WTC11 (cell line): Measurements from ENCODE around the gene FNDC1. TPM values are rescaled to one million over a fixed set of nuclear protein-coding genes. Genes with fewer than 3 reads are reported as not detected.

Experiments
- ATAC-seq: fragments of 200-7000 bp; cut with Tn5 transposase; 2 replicates; pipeline ENCODE4 v1.10.0; 2021; ENCODE audit warnings: mild to moderate bottlenecking, moderate library complexity
- CTCF ChIA-PET: fragments of 300-600 bp; sonication (Branson Sonifier 250); formaldehyde crosslinking; loops from one replicate; lab custom pipeline; 2021; ENCODE audit warnings: antibody characterized with exemption; lab: Charles Lee
- POLR2A ChIA-PET: fragments of 350-600 bp; sonication (Branson Sonifier 250); formaldehyde crosslinking; loops from one replicate; lab custom pipeline; 2021; ENCODE audit warnings: antibody characterized with exemption; lab: Charles Lee
- DNase-seq: peaks from one replicate; pipeline ENCODE4 v3.0.0; 2021; ENCODE audit warnings: low spot score
- H3K27ac Mint-ChIP-seq: 2 replicates; pipeline ENCODE4 v1.8.0; 2021; ENCODE audit warnings: mixed read lengths
- H3K27me3 Mint-ChIP-seq: 2 replicates; pipeline ENCODE4 v1.8.0; 2021; ENCODE audit warnings: low read depth, mild to moderate bottlenecking, moderate library complexity, mixed read lengths
- H3K36me3 Mint-ChIP-seq: 2 replicates; pipeline ENCODE4 v1.8.0; 2021; ENCODE audit warnings: mixed read lengths
- H3K4me1 Mint-ChIP-seq: 2 replicates; pipeline ENCODE4 v1.8.0; 2022; ENCODE audit warnings: mixed read lengths
- H3K4me3 Mint-ChIP-seq: 2 replicates; pipeline ENCODE4 v1.8.0; 2021; ENCODE audit warnings: mild to moderate bottlenecking, moderate library complexity, mixed read lengths
- H3K9me3 Mint-ChIP-seq: 2 replicates; pipeline ENCODE4 v1.8.0; 2021; ENCODE audit warnings: mixed read lengths
- E2F5 ChIP-seq: sonication (generic); formaldehyde crosslinking; IDR thresholded peaks from 2 replicates; pipeline ENCODE4 v1.8.1; 2022; ENCODE audit warnings: mild to moderate bottlenecking, moderate library complexity, missing genetic modification reagents
- ELF4 ChIP-seq: sonication (generic); formaldehyde crosslinking; IDR thresholded peaks from 2 replicates; pipeline ENCODE4 v1.8.1; 2022; ENCODE audit warnings: low read depth, mild to moderate bottlenecking, moderate library complexity, missing genetic modification reagents
- FOXP1 ChIP-seq: sonication (generic); formaldehyde crosslinking; IDR thresholded peaks from 2 replicates; pipeline ENCODE4 v1.8.0; 2022; ENCODE audit warnings: missing genetic modification reagents, mild to moderate bottlenecking, moderate library complexity, borderline replicate concordance
- GABPB1 ChIP-seq: sonication (generic); formaldehyde crosslinking; IDR thresholded peaks from 2 replicates; pipeline ENCODE4 v1.8.1; 2023; ENCODE audit warnings: mild to moderate bottlenecking, missing genetic modification reagents
- GTF2I ChIP-seq: fragments of 250-450 bp; sonication (Bioruptor Pico); conservative IDR thresholded peaks from 2 replicates; pipeline ENCODE4 v1.4.0; 2021; ENCODE audit warnings: mild to moderate bottlenecking
- MYBL2 ChIP-seq: sonication (generic); formaldehyde crosslinking; IDR thresholded peaks from 2 replicates; pipeline ENCODE4 v1.8.1; 2023; ENCODE audit warnings: mild to moderate bottlenecking, moderate library complexity, missing genetic modification reagents
- NR3C1 ChIP-seq: sonication (generic); formaldehyde crosslinking; conservative IDR thresholded peaks from 2 replicates; pipeline ENCODE4 v1.8.1; 2023; ENCODE audit warnings: low read depth, mild to moderate bottlenecking, missing genetic modification reagents
- PRRX2 ChIP-seq: fragments of 250-450 bp; sonication (Bioruptor Pico); IDR thresholded peaks from 2 replicates; pipeline ENCODE4 v1.8.0; 2021; ENCODE audit warnings: mild to moderate bottlenecking
- SMAD4 ChIP-seq: sonication (generic); formaldehyde crosslinking; IDR thresholded peaks from 2 replicates; pipeline ENCODE4 v1.8.0; 2022; ENCODE audit warnings: mild to moderate bottlenecking, missing genetic modification reagents
- ZNF671 ChIP-seq: fragments of 250-450 bp; sonication (Bioruptor Pico); IDR thresholded peaks from 2 replicates; pipeline ENCODE4 v1.8.0; 2021; ENCODE audit warnings: mild to moderate bottlenecking
- total RNA-seq: library from RNA; stranded (reverse); gene quantifications from 3 replicates; pipeline ENCODE4 v1.2.3, GENCODE V29; 2021
- TF ChIP-seq, protein P1 (sequence below): fragments of 200-600 bp; IDR thresholded peaks from 2 replicates; pipeline ENCODE4 v1.8.0; 2022; ENCODE audit warnings: antibody characterized with exemption
- TF ChIP-seq, protein P2 (sequence below): sonication (generic); formaldehyde crosslinking; IDR thresholded peaks from 2 replicates; pipeline ENCODE4 v1.8.1; 2023; ENCODE audit warnings: mild to moderate bottlenecking, missing genetic modification reagents, moderate library complexity
- TF ChIP-seq, protein P3 (sequence below): sonication (generic); formaldehyde crosslinking; IDR thresholded peaks from 2 replicates; pipeline ENCODE4 v1.8.1; 2022; ENCODE audit warnings: missing genetic modification reagents, borderline replicate concordance
- TF ChIP-seq, protein P4 (sequence below): sonication (generic); formaldehyde crosslinking; IDR thresholded peaks from 2 replicates; pipeline ENCODE4 v1.8.0; 2023; ENCODE audit warnings: mild to moderate bottlenecking, missing genetic modification reagents

The FNDC1 gene
- total RNA-seq, 1 experiment from 2014 or later: 0.44 TPM

DNA sequence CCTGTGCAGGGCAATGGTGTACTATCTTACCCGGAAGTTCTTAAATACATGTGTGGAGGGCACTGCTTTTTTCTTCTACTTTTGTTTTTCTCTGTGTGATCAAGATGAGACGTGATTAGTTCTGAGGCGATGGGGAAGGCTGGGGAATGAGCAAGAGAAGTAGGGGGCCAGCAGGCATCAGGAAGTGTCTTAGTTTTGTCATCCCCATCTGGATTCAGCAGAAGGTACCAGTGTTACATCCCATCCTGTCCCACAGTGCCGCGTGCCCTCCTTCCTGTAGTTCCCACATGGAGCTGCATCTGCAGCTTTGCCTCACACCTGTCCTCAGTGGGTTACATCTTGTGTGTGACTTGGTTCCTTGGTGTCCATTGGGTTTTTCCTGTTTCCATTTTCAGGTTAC, 86.9 kb downstream of the FNDC1 start:
- POLR2A ChIA-PET: no interaction called here

GRCh38 chr6:159257846-159258245, 88.6 kb downstream of the FNDC1 start:
- Mint-ChIP-seq H3K4me1 (peaks cover 4% of the 10 kb centered on the region), H3K27ac (no peak overlapping the region), H3K27me3 (peaks cover 11% of the 10 kb centered on the region), H3K9me3 (peaks cover 7% of the 10 kb centered on the region), H3K4me3 (no peak overlapping the region), H3K36me3 (no peaks in the 10 kb centered on the region)
- TF ChIP-seq FOXP1 (CRISPR knock-in tag) (no peak), SMAD4 (CRISPR knock-in tag) (no peak), PRRX2 (CRISPR knock-in tag) (no peak), GTF2I (CRISPR knock-in tag) (no peak), MYBL2 (CRISPR knock-in tag) (no peak), GABPB1 (no peak), ELF4 (CRISPR knock-in tag) (no peak)
- TF ChIP-seq, protein P1, sequence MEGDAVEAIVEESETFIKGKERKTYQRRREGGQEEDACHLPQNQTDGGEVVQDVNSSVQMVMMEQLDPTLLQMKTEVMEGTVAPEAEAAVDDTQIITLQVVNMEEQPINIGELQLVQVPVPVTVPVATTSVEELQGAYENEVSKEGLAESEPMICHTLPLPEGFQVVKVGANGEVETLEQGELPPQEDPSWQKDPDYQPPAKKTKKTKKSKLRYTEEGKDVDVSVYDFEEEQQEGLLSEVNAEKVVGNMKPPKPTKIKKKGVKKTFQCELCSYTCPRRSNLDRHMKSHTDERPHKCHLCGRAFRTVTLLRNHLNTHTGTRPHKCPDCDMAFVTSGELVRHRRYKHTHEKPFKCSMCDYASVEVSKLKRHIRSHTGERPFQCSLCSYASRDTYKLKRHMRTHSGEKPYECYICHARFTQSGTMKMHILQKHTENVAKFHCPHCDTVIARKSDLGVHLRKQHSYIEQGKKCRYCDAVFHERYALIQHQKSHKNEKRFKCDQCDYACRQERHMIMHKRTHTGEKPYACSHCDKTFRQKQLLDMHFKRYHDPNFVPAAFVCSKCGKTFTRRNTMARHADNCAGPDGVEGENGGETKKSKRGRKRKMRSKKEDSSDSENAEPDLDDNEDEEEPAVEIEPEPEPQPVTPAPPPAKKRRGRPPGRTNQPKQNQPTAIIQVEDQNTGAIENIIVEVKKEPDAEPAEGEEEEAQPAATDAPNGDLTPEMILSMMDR: no peak
- TF ChIP-seq, protein P2, sequence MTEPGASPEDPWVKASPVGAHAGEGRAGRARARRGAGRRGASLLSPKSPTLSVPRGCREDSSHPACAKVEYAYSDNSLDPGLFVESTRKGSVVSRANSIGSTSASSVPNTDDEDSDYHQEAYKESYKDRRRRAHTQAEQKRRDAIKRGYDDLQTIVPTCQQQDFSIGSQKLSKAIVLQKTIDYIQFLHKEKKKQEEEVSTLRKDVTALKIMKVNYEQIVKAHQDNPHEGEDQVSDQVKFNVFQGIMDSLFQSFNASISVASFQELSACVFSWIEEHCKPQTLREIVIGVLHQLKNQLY (CRISPR knock-in tag): no peak
- TF ChIP-seq, protein P3, sequence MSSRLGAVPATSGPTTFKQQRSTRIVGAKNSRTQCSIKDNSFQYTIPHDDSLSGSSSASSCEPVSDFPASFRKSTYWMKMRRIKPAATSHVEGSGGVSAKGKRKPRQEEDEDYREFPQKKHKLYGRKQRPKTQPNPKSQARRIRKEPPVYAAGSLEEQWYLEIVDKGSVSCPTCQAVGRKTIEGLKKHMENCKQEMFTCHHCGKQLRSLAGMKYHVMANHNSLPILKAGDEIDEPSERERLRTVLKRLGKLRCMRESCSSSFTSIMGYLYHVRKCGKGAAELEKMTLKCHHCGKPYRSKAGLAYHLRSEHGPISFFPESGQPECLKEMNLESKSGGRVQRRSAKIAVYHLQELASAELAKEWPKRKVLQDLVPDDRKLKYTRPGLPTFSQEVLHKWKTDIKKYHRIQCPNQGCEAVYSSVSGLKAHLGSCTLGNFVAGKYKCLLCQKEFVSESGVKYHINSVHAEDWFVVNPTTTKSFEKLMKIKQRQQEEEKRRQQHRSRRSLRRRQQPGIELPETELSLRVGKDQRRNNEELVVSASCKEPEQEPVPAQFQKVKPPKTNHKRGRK (CRISPR knock-in tag): no peak
- ChIA-PET POLR2A (no interaction called here), CTCF (interaction anchor here (0.7 to 0.9 kb wide), 2 partner anchors 84 to 346 kb away, joined by 3 read pairs; no protein-coding TSS in a partner anchor)
- ATAC-seq (no peak), DNase-seq (no peak)

More for the DNA sequence above, 86.9 kb downstream of the FNDC1 start:
- no peak for ATAC-seq
- Mint-ChIP-seq H3K4me3 (no peak overlapping the region), H3K4me1 (peaks cover 4% of the 10 kb centered on the region), H3K9me3 (peaks cover 7% of the 10 kb centered on the region), H3K36me3 (no peaks in the 10 kb centered on the region), H3K27ac (no peak overlapping the region), H3K27me3 (peaks cover 11% of the 10 kb centered on the region)
- TF ChIP-seq MYBL2 (CRISPR knock-in tag) (no peak), E2F5 (CRISPR knock-in tag) (no peak), NR3C1 (CRISPR knock-in tag) (no peak), ZNF671 (no peak)
- TF ChIP-seq, protein P4, sequence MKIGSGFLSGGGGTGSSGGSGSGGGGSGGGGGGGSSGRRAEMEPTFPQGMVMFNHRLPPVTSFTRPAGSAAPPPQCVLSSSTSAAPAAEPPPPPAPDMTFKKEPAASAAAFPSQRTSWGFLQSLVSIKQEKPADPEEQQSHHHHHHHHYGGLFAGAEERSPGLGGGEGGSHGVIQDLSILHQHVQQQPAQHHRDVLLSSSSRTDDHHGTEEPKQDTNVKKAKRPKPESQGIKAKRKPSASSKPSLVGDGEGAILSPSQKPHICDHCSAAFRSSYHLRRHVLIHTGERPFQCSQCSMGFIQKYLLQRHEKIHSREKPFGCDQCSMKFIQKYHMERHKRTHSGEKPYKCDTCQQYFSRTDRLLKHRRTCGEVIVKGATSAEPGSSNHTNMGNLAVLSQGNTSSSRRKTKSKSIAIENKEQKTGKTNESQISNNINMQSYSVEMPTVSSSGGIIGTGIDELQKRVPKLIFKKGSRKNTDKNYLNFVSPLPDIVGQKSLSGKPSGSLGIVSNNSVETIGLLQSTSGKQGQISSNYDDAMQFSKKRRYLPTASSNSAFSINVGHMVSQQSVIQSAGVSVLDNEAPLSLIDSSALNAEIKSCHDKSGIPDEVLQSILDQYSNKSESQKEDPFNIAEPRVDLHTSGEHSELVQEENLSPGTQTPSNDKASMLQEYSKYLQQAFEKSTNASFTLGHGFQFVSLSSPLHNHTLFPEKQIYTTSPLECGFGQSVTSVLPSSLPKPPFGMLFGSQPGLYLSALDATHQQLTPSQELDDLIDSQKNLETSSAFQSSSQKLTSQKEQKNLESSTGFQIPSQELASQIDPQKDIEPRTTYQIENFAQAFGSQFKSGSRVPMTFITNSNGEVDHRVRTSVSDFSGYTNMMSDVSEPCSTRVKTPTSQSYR (CRISPR knock-in tag): no peak
- CTCF ChIA-PET: no interaction called here
- no peak for DNase-seq
